Skeletal muscle cell (primary cell): Measurements from ENCODE around the gene MKKS.

Source experiments
- DNase-seq: peaks from one replicate; pipeline ENCODE4 v3.0.0-alpha.2; 2010; ENCODE audit warnings: low read depth
- H3K4me3 ChIP-seq: 2 replicates; pipeline ENCODE4 v1.5.1; 2011; ENCODE audit warnings: low read depth, mild to moderate bottlenecking, control low read depth, low read length, moderate library complexity

The MKKS gene

DNA sequence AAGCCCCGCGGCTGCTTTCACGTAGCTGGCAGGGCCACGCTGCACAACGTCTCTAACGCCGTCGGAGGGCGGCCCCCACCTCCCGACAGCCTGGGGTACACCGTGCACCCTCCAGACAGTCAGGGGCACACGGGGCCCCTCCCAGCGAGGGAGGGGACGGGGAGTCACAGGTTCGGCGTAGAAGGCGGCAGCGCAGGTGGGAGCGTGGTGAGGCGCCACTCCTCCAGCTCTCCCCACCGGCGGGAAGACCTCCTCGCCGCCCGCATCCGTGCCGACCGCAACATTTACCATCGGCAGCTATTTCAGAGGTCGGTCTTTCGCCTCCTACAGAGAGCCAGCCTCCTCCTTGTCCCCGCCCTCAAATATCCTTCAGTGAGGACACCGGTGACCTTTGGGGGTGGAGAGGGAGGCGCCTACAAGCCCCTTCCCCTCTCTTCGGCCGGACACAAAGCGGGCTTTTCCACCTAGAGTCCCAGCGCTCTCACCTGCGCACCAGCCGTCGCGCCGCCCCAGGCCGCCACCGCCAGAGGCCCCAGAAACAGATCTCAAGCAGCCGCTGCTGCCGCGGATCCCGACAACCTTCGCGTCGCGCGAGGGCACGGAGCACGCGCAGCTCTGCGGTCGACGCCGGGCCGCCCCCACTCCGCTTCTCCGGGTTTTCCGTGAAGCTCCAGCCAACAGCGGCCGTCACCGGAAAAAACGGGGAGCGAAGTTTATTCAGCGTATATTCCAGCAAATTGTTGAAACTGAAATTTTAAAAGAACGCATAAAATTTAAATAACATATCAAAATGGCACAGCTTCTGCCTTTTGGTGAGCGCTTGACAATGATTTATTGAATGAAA is at the start of gene MKKS:
Gene MKKS (minus strand): TSS at position 600 of the 844 bp plus-strand sequence. CDS start 20,708 bp downstream, outside the sequence.
- peak within 1 kb of the TSS; percentile 85 for H3K4me3 ChIP-seq

DNA sequence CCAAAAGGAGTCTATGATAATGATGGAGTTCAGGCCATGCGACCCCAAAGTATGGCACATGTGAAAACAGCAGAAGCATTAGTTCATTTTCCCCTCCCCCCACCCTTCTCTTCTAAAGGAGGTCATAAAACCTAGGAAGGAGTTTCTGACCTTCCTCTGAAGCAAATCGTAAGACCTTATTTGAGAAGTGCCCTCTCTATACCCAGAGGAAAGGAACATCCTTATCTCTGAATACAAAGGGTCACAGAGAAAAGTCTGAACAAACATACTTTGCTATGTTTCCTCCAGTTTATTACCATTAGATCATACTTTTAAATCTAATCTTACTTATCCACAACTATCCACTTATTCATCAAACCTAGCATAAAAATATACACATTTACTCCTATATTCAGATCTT is 49.7 kb upstream of the MKKS start:
- no peak for DNase-seq
- no peak overlapping the region for H3K4me3 ChIP-seq

More for the DNA sequence above, at the start of gene MKKS:
- peak; percentile 81 for DNase-seq

DNA sequence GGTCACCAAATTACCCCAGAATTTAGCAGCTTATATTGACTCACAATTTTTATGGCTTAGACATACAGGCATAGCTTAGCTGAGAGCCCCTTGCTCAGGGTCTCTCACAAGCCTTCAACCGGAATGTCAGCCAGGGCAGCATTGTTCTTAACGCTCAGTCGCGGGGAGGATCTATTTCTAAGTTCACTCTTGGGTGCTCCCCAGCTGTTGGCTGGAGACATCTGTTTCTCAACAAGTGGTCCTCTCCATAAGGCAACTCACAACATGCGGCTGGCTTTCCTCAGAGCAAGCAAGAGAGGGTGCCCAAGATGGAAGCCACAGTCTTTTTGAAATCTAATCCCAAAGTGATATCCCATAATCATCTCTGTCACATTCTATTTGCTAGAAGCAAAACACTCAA is 47.7 kb upstream of the MKKS start:
- no peak overlapping the region for H3K4me3 ChIP-seq
- DNase-seq, result no peak

DNA sequence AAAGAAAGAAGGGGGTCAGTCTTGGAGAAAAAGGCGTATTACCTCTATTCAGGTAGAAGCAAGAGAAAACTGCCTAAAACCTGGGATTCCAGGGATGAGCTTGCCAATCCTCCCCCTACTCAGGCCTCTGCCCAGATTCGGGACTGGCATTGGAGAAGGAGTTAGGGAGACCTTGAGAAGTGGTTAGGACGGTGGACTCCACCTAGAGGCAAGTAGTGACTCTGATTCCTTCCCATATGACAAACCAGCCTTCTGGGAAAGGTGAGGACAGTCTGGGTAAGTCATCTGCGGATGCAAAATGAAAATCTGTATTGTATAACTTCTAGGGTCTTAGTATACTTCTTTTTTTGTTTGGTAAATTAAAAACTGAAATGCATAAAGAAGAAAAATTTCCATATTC is 44.9 kb upstream of the MKKS start:
- no peak for DNase-seq

DNA sequence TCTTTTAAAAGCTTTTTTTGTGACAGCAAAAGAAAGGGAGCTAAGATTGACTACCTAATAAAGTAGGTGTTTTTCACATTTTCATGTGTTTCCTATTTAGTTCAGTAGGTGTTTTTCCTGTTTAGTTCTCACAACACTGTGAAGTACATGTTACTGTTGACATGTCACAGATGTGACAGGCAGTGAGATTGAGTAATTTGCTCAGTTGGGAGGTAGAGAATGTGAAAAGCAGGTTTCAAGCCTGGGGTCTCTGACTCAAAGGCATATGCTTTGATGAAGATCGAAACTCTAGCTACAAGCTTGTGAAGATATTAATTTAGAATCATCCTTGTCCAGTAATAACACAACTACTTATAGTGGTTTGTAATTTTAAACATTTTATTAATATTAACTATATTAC is 44.2 kb upstream of the MKKS start:
- no peak for DNase-seq
- H3K4me3 ChIP-seq, result no peak overlapping the region

More for the DNA sequence above, 44.9 kb upstream of the MKKS start:
- H3K4me3 ChIP-seq, result no peak overlapping the region

DNA sequence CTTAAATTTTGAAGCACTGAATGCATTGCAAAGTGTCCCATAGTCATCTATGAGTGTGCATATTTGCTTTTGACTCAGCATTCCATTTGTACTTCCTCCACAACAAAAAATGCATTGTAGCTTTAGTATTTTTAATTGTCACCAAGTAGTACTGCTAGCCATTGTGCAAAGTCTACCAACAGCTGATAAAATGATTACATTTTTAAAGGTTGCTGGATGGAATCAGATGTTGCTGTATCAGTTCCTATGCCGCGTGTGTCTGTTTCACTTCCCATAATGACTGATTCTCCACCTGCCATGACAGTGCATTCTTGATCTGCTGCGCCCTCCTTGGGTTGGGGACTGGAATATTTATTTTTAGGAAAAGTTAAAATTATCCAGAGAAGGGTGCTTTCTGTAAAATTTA is 42.3 kb upstream of the MKKS start:
- DNase-seq, result no peak
- no peak overlapping the region for H3K4me3 ChIP-seq

DNA sequence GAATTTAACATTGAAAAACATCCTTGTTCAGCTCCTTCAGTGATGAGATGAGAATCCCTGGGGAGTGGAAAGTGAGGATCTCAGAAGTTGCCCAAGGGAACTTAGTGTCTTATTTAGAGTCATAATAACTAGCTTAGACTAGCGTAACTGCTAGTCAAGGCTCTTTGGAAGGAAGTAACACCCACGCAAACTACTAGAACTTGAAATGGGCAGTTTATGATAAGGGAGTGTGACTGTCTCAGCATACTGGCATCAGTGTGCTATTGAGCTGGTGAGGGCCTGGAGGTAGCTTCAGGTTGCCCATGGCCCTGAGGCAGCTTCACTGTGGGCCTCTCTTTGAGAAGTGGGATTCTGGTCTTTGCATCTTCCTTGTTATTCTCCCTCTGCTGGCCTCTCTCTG is 41.2 kb upstream of the MKKS start:
- DNase-seq, result no peak
- H3K4me3 ChIP-seq, result no peak overlapping the region

DNA sequence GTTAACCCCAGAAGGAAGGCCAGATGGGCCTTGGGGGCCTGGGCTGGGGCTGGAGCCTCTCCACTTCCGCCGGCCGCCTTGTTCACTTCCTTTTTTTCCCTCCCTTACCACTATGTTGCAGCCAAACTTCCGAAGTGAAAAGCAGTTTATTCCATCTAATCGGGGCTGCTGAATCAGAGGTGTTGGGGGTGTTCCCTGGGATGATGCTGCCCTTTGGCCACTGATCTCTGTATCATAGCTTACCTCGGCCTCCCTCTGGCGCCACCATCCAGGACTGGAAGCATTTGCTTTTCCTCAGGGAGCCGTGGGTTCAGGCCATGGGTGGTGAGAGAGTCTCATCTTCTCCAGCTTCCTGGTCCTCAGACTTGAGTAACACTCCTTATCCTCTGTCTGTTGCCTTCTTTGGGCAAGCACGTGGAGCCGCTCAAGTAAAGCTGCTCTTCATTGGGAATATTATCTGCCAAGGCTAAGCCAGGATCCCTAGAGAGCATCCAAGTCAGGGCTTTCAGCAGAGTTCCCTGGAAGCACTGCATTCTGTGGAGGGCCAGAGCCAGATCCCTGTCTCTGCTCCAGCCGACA is 40.7 kb upstream of the MKKS start:
- no peak overlapping the region for H3K4me3 ChIP-seq
- DNase-seq, result no peak

DNA sequence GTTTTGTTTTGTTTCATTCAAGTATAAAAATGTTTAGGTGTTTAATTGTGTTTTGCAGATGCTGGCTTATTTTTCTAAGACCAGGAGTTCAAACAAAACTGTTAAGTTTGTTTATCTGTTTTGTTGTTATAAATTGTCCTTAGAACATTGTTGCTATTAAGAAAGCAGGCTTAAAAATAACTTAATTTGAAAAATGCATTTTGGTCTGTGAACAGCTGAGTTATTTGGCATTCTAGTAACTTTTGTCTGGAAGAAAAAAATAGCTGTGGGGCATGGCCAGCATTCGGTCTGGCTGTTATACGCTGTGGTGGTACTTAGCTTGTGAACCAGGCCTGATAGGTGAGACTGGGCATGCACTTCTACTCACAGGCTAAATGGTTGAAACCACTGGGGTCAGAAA is 38.8 kb upstream of the MKKS start:
- no peak for DNase-seq
- H3K4me3 ChIP-seq, result no peak overlapping the region

DNA sequence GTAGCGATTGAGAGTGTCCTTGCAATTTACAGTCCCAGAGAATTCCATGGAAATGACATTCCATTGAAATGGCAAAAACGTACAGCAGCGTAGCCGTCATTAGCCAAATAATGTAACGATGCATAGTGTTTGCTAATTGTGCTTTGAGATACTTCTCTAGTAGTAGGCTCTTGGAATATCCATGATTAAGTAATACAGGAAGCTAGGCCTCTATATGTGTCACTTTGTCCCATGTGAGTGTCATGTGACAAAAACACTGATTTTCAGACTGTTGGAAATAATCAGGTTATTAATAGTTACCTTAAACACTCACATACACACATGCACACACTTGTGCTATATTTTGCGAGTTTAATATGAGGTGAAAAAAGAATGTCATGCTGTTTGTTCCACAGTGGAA is 36.3 kb upstream of the MKKS start:
- no peak overlapping the region for H3K4me3 ChIP-seq

DNA sequence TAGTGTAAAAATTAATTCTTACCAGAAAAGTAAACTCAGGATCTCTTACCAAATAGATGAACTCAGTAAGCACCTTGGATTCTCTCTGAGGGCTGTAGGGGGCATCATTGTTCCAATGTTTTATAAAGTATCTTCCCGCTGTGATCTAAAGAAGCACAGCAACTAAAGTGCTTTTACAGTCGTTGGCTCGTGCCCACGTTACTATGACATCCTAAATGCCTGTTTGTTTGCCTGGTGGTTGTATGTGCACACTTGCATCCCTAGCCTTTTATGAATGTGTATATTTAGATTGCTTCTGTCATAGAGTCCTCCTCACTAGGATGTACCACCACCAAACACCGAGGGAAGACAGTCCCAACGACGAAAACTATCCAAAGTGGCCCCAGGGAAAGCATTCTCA is 35.6 kb upstream of the MKKS start:
- peak; percentile 72 for DNase-seq
- no peak overlapping the region for H3K4me3 ChIP-seq

More for the DNA sequence above, 36.3 kb upstream of the MKKS start:
- no peak for DNase-seq

DNA sequence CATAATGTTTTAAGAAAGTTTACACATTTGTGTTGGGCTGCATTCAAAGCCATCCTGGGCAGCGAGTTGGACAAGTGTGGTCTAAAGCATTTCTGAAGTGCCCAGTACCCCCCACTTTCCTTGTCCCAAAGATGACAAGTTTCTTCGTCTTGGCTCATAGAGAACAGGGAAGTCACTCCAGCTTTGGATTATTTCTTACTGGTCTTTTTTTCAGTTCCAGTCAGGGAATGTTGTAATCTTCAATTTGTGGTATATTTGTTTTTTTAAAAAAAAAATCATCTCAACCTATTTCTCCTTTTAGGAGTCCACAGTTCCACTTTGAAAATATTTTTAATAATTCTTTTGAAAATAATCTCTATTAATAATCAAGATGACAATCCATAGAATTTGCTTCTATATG is 35.0 kb upstream of the MKKS start:
- DNase-seq, result no peak
- no peak overlapping the region for H3K4me3 ChIP-seq

DNA sequence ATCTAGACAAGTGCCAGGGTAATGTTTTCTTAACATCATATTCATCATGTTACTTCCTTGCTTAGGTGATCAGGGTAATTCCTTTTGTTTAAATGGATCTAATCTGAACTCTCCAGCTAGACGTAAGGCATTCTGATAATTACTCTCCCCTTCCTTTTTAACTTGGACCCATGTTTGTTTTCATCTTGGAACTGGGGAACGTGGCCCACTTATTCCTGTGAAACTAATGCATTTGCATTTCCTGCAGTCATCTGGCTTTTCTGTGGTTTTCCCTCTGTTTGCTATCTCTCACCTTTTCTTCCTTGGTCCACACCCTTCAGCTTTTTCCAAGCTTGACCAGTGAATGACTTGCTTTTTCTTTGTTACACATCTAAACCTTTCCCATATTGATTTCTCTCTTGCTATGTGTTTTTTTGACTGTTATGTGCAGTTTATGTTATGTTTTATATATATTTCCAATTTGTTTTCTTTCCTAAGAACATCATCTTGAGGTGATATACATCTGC is 34.4 kb upstream of the MKKS start:
- H3K4me3 ChIP-seq, result no peak overlapping the region
- DNase-seq, result no peak

DNA sequence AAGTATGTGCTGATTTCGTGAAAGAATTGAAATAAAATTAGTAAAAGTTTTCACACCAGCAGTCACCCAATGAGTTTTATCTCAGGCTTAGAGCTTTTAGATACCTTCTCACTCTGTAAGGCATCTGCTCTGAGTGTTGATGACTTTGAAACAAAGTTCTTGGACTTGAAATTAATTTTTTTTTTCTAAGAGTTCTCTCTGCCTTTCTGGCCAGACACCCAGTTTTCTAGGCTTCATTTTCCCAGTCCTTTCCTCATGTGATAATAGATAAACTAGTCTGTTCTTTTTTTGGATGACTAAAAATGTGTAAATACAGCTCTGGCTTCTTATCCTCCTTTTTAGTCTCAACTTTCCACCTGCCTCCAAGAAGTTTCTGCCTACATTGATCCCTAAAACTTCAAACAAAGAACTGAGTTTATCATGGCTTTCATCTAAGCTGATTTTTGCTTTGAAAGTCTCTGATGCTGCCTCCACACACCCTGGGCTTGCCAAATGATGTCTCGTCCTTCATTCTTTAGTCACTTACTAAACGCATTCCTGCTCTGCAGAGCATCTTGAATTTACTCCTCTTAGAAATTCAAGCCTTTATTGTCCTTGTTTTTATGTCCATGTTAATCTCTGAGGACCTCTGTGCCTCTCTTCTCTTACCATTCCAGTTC is 33.8 kb upstream of the MKKS start:
- DNase-seq, result no peak
- no peak overlapping the region for H3K4me3 ChIP-seq

DNA sequence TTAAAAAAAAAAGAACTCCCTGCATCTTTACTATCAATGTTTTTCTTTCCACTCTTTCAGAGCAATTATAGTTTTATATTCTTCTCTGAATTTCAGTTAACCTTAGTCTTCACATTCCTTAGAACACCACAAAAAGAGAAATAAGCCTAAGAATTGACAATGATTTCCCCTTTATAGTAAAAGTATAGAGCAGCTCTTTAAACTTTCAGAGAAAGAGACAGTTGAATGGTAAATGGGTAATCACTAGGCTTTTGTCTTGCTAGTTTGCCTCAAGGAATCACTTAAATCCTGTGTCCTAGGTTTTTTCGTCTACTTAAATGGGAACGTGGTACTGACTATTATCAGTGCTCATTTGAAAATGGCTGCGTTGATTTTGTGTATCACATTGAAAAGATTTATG is 32.8 kb upstream of the MKKS start:
- H3K4me3 ChIP-seq, result no peak overlapping the region
- no peak for DNase-seq

DNA sequence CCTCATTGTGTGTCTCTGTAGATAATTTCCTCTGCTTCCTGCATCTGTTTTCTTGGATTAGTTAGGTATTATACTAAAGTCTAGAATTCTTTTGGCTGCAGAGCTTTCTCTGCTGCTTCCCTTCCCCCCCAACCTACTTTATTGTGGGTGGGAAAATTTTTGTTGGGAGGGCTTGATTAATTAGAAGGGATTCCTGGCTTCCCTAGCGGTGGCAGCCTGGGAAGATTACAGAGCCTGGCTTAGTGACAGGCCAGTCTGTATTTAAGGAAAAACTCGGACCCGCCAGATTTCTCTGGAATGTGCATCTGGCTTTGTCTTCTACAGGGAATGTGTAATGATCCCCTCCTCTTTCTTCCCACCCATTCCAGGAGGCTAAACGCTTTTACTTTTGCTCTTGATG is 32.3 kb upstream of the MKKS start:
- no peak overlapping the region for H3K4me3 ChIP-seq
- DNase-seq, result no peak

DNA sequence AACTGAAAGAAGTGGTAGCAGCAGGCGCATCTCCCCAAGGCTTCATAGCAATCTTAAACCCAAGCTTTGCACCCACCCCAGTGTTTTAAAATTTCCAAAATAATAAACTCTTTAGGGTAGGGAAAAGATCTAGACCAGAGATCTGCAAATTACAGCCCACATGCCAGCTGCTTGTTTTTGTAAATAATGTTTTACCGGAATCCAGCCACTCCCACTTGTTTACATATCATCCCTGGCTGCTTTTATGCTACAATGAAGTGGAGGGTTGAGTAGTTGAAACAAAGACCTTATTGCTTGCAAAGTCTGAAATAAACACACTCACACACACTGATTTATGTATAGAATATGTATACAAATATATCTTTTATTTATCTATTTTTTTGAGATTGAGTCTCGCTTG is 31.1 kb upstream of the MKKS start:
- H3K4me3 ChIP-seq, result no peak overlapping the region
- DNase-seq, result no peak

DNA sequence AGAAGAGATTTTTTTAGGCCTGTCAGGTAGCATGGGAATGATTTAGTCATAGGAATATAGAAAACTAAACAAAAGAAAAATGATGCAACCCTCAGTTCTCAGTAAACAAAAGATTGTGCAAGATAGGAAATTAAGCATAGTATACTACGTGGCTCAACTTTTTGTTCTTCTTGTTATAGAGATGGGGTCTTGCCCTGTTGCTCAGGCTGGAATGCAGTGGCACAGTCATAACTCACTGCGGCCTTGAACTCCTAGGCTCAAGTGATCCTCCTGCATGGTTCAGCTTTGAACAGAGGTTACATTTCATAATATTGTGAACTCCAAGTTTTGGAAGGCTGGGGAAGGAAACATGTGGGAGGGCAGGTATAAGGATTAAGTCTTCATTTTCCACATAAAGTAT is 29.6 kb upstream of the MKKS start:
- no peak for DNase-seq
- no peak overlapping the region for H3K4me3 ChIP-seq

DNA sequence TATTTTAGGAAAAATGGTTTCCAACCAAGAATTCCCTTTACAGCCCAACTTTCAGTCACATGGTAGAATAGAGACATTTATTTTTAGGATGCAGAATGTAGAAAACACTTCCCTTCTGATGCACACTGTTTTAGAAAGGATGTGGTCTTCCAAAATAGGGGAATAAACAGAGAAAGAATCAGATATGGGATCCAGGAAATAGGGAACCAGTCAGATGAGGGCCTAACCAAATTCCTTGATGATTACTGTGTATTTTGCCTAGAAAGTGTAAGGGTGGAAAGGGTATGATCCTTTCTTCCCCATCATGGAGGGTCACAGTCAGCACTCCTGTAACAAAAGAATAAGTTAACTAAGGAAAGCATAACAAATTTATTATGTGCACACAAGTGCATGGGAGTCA is 28.5 kb upstream of the MKKS start:
- no peak overlapping the region for H3K4me3 ChIP-seq
- DNase-seq, result no peak

DNA sequence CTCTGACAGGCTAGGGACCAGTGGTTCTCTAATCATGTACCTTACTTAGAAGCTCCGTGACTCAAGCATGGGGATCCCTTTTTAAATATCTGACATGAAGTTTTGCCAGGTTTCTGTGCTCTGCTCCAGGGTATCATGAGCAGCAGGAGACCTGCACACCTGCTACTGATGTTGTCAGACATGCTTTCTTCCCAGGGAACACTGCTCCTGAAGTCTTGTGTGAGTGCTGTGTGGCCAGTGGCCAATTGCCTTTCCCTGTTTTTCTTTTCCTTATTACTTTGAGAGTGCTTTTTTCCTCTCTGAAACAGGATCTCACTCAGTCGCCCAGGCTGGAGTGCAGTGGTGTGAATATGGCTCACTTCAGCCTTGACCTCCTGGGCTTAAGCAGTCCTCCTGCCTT is 27.5 kb upstream of the MKKS start:
- H3K4me3 ChIP-seq, result no peak overlapping the region
- DNase-seq, result no peak
